SK-N-DZ (cell line): ENCODE data around the gene GPR162.
"Not testable (repeated sequence)": the region's sequence is repeated elsewhere in the genome, so short reads cannot be mapped to it uniquely, and the experiment has no call there.

ENCODE experiments used
- DNase-seq: peaks from one replicate; pipeline ENCODE4 v3.0.0-alpha.2; 2015; ENCODE audit warnings: low spot score

The GPR162 gene

GRCh38 chr12:6855322-6855721 is 33.7 kb downstream of the GPR162 start:
- no peak for DNase-seq

- no peak for DNase-seq
These were observed 37.2 kb downstream of the GPR162 start for GRCh38 chr12:6858799-6859198.

GRCh38 chr12:6860116-6860515 is 38.5 kb downstream of the GPR162 start:
- no peak for DNase-seq

GRCh38 chr12:6860942-6861341 is 39.3 kb downstream of the GPR162 start:
- DNase-seq, result no peak

- DNase-seq, result no peak
These were observed 39.8 kb downstream of the GPR162 start for GRCh38 chr12:6861391-6861790.

- DNase-seq, result no peak
These were observed 41.4 kb downstream of the GPR162 start for GRCh38 chr12:6863033-6863432.

GRCh38 chr12:6863586-6864321 is 42.1 kb downstream of the GPR162 start:
- no peak for DNase-seq

- not testable (repeated sequence) for DNase-seq
These were observed 43.7 kb downstream of the GPR162 start for GRCh38 chr12:6865307-6865706.

GRCh38 chr12:6866163-6866919 is 44.7 kb downstream of the GPR162 start:
- no peak for DNase-seq

GRCh38 chr12:6866920-6867412 is 45.3 kb downstream of the GPR162 start:
- DNase-seq, result no peak

GRCh38 chr12:6867413-6868210 is 46.0 kb downstream of the GPR162 start, which contains the start of gene TPI1:
TSS of gene TPI1 (plus strand) at chr12:6867531. CDS start at chr12:6867567, 36 bp downstream.
- DNase-seq, result peak; percentile 77

- no peak for DNase-seq
These were observed 46.8 kb downstream of the GPR162 start for GRCh38 chr12:6868211-6869048.

GRCh38 chr12:6869049-6870021 is 47.7 kb downstream of the GPR162 start:
- peak; percentile 90 for DNase-seq

- DNase-seq, result not testable (repeated sequence)
These were observed 48.7 kb downstream of the GPR162 start for GRCh38 chr12:6870304-6870703.

- peak; percentile 47 for DNase-seq
These were observed 49.7 kb downstream of the GPR162 start for GRCh38 chr12:6871052-6871957.

GRCh38 chr12:6872073-6873048 is 50.7 kb downstream of the GPR162 start:
- peak; percentile 85 for DNase-seq
